ENCODE results near the gene ELP4.

- no peak for TF ChIP-seq CTCF (IDR thresholded peaks at IDR 0.05)
- no peak for TF ChIP-seq EZH2 (IDR thresholded peaks at IDR 0.05)
- no peak for TF ChIP-seq EZH2phosphoT487 (IDR thresholded peaks at IDR 0.05)
Measured at GRCh38 chr11:31689559-31689958, 180.0 kb downstream of the ELP4 start.

Data from neural progenitor cell (in vitro differentiated cells).